K562 (cell line): ENCODE measurements around the gene GNS. TPM values are rescaled to one million over a fixed set of nuclear protein-coding genes. Genes with fewer than 3 reads are reported as not detected.

Experiments
- ATAC-seq: fragments of 200-7000 bp; cut with Tn5 transposase; 3 replicates; pipeline ENCODE4 v1.9.1; 2020; ENCODE audit warnings: moderate library complexity
- BruUV-seq: library from RNA; stranded (reverse); fragments of 400-500 nt; replicated peaks from 2 replicates; lab custom pipeline; 2021; lab: Mats Ljungman, UMichigan
- CTCF ChIA-PET: fragments of 300-600 bp; formaldehyde crosslinking; extraction: SDS; loops from one replicate; lab custom pipeline; 2021; ENCODE audit warnings: low intra/inter-chr PET ratio; lab: Yijun Ruan, JAX
- POLR2A ChIA-PET: fragments of 300-600, 350-650 bp; sonication (Branson Sonifier 250); formaldehyde crosslinking; extraction: SDS; loops from one replicate; lab custom pipeline; 2021; ENCODE audit warnings: antibody characterized with exemption, inconsistent platforms; lab: Yijun Ruan, JAX
- DNase-seq, 4 experiments: peaks; one replicate each; pipeline versions ENCODE4 v3.0.0 to v3.0.0-alpha.2; 2011 to 2018; ENCODE audit warnings: low spot score in 3 of 4, mixed read lengths in 3 of 4; ENCODE audit errors: extremely low read depth in 1 of 4
- FAIRE-seq: peaks from 2 replicates; lab custom pipeline; 2011; peaks lifted over from hg19 to GRCh38; lab: Jason Lieb, UNC
- H2AFZ ChIP-seq: 2 replicates; pipeline ENCODE4 v1.6.0; 2011; ENCODE audit warnings: low read depth, low read length, control low read depth, inconsistent platforms
- H3K27ac ChIP-seq: fragments of 200-600 bp; 3 replicates; pipeline ENCODE4 v1.8.0; 2011; ENCODE audit warnings: low read depth, mild to moderate bottlenecking, control low read depth, inconsistent platforms, low read length, moderate library complexity, mixed read lengths; ENCODE audit errors: extremely low read depth
- H3K27me3 ChIP-seq, 2 experiments: fragments of 300-600 bp in 1 of 2; 2 replicates in 1 of 2; 3 replicates in 1 of 2; pipeline versions ENCODE4 v1.6.0 to v1.8.0; 2011; ENCODE audit warnings: inconsistent platforms in 2 of 2, low read length in 2 of 2, mild to moderate bottlenecking in 1 of 2, mixed read lengths in 1 of 2, moderate library complexity in 1 of 2; ENCODE audit not compliant: control insufficient read depth in 2 of 2, insufficient read depth in 2 of 2
- H3K36me3 ChIP-seq: fragments of 300-600 bp; 3 replicates; pipeline ENCODE4 v1.8.0; 2011; ENCODE audit warnings: mild to moderate bottlenecking, low read length, inconsistent platforms; ENCODE audit not compliant: control insufficient read depth, insufficient read depth
- H3K4me1 ChIP-seq, 2 experiments: fragments of 200-600 bp in 1 of 2; replicated peaks in 1 of 2; 2 replicates in 1 of 2; 3 replicates in 1 of 2; pipeline versions ENCODE4 v1.5.1 to v1.8.0; 2011; ENCODE audit warnings: inconsistent platforms in 2 of 2, low read length in 2 of 2, mild to moderate bottlenecking in 1 of 2, mixed read lengths in 1 of 2, moderate library complexity in 1 of 2; ENCODE audit not compliant: control insufficient read depth in 2 of 2, insufficient read depth in 2 of 2
- H3K4me2 ChIP-seq: 2 replicates; pipeline ENCODE4 v1.6.1; 2011; ENCODE audit warnings: low read length, control low read depth, inconsistent platforms, mixed read lengths; ENCODE audit not compliant: insufficient read depth
- H3K4me3 ChIP-seq: fragments of 200-600 bp; sonication (generic), shearing (Covaris generic); 2 replicates; pipeline ENCODE4 v1.5.1; 2016; ENCODE audit warnings: control low read depth, inconsistent platforms
- H3K79me2 ChIP-seq: fragments of 200-600 bp; 3 replicates; pipeline ENCODE4 v1.8.0; 2011; ENCODE audit warnings: low read length, inconsistent platforms; ENCODE audit not compliant: control insufficient read depth, insufficient read depth
- H3K9ac ChIP-seq, 2 experiments: 2 replicates each; pipeline versions ENCODE4 v1.6.0 to v1.6.1; 2011; ENCODE audit warnings: low read depth in 2 of 2, low read length in 2 of 2, control low read depth in 1 of 2, inconsistent platforms in 1 of 2, mild to moderate bottlenecking in 1 of 2, mixed read lengths in 1 of 2; ENCODE audit not compliant: insufficient read depth in 1 of 2
- H3K9me1 ChIP-seq: one replicate; pipeline ENCODE4 v1.6.0; 2011; ENCODE audit warnings: inconsistent platforms, mild to moderate bottlenecking, low read length, moderate library complexity; ENCODE audit not compliant: control insufficient read depth, insufficient read depth
- H3K9me3 ChIP-seq: replicated peaks from 2 replicates; pipeline ENCODE4 v1.5.1; 2011; ENCODE audit warnings: low read depth, low read length, inconsistent platforms; ENCODE audit not compliant: control insufficient read depth, insufficient read depth
- H4K20me1 ChIP-seq: replicated peaks from 2 replicates; pipeline ENCODE4 v1.6.1; 2011; ENCODE audit warnings: low read length, inconsistent platforms, mixed read lengths; ENCODE audit not compliant: control insufficient read depth, insufficient read depth
- FOSL1 ChIP-seq: fragments of 200-800 bp; sonication (Bioruptor generic); conservative IDR thresholded peaks from 2 replicates; pipeline ENCODE4 v1.6.1; 2016; ENCODE audit warnings: missing genetic modification characterization, missing compliant biosample characterization
- GABPB2 ChIP-seq: fragments of 250-450 bp; sonication (Bioruptor Pico); conservative IDR thresholded peaks from 2 replicates; pipeline ENCODE4 v1.5.1; 2021; ENCODE audit warnings: mild to moderate bottlenecking
- GTF2A2 ChIP-seq: IDR thresholded peaks from 2 replicates; pipeline ENCODE4 v1.6.1; 2016; ENCODE audit warnings: mild to moderate bottlenecking, missing genetic modification characterization, missing compliant biosample characterization
- NCOR1 ChIP-seq: fragments of 450-650 bp; IDR thresholded peaks from 2 replicates; pipeline ENCODE4 v1.6.1; 2016; ENCODE audit warnings: mild to moderate bottlenecking, moderate library complexity
- RFX5 ChIP-seq: IDR thresholded peaks from 2 replicates; pipeline ENCODE4 v1.6.1; 2011; ENCODE audit warnings: low read depth, mild to moderate bottlenecking, improper control_type of control experiment, low read length
- ZBTB43 ChIP-seq: sonication (generic); formaldehyde crosslinking; IDR thresholded peaks from 2 replicates; pipeline ENCODE4 v1.8.0; 2023; ENCODE audit warnings: mild to moderate bottlenecking, missing genetic modification reagents
- ZFX ChIP-seq: sonication (generic); formaldehyde crosslinking; IDR thresholded peaks from 2 replicates; pipeline ENCODE4 v1.8.0; 2022; ENCODE audit warnings: mild to moderate bottlenecking, missing genetic modification reagents, moderate library complexity
- ZNF408 ChIP-seq: fragments of 250-450 bp; sonication (Bioruptor Pico); IDR thresholded peaks from 2 replicates; pipeline ENCODE4 v1.4.0; 2020; ENCODE audit warnings: low read depth, mild to moderate bottlenecking, moderate library complexity
- WGBS: fragments of 100-300 bp; shearing (Covaris generic); methylation state at CpG from one replicate; pipeline ENCODE4 v1.1.6; 2016; ENCODE audit warnings: low coverage, mixed read lengths; ENCODE audit not compliant: insufficient coverage; ENCODE audit errors: missing lambda C conversion rate; 5-methylcytosine and 5-hydroxymethylcytosine counted together
- in situ Hi-C: fragments of 300-500 bp; cut with MboI; formaldehyde crosslinking; loops from 4 replicates; pipeline ENCODE4 v1.15.0; 2018; ENCODE audit warnings: inconsistent platforms, mixed read lengths
- intact Hi-C: fragments of 100-400 bp; cut with micrococcal nuclease; formaldehyde crosslinking; loops from 2 replicates; pipeline ENCODE4 v1.14.2; 2022
- polyA plus RNA-seq, 8 experiments: library from polyadenylated mRNA; depleted of rRNA in 4 of 8; stranded (reverse) in 5 of 8; unstranded in 3 of 8; fragments of >200 nt; fragmentation: Nextera tagmentation in 2 of 8; fragmentation: Illumina TruSeq in 1 of 8; extraction: Ambion mirVana in 2 of 8; extraction: Trizol in 1 of 8; gene quantifications; 2 replicates each; pipeline versions ENCODE4 v1.2.1 to v1.2.3, GENCODE V29; 2011 to 2014; ENCODE audit warnings: inconsistent platforms in 1 of 8, missing spikeins in 1 of 8
- total RNA-seq, 7 experiments: library from RNA; depleted of rRNA in 6 of 7; stranded (reverse); fragments of >200 nt in 6 of 7; fragmentation: Illumina TruSeq in 2 of 7; extraction: Trizol in 2 of 7; gene quantifications; 2 replicates each; pipeline versions ENCODE4 v1.2.1 to v1.2.3, GENCODE V29; 2011 to 2021; ENCODE audit warnings: low replicate concordance in 1 of 7

Gene GNS
- total and polyA plus RNA-seq, 9 of the 15 experiments (the other 6 are each of a cell fraction or from before 2014, with no cell fraction given): 4.6 to 30.3 (median 18.9) TPM

DNA sequence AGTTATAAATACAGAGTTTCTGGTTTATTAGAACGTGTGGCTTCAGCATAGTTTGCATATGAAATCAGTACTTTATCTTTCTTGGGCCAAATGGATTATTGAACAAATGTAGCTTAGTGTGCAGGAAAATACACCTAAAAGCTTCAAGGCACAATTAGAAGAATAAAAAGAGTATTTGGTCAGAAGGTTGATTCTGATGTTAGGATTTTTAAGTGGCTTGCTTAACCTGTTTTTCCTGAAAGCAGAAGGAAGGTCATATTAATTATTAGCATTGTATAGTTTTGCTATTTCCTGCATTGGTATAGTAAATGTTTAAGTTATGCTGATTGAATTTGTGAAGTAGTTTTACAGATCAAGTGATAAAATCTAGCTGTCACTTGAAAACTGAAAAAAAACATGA, 31.0 kb upstream of the GNS start:
- no peaks in the 10 kb centered on the region for H4K20me1 ChIP-seq
- TF ChIP-seq ZBTB43 (CRISPR knock-in tag): no peak
- TF ChIP-seq GABPB2 (CRISPR knock-in tag): no peak
- no peak for TF ChIP-seq GTF2A2
- no peak for TF ChIP-seq ZNF408 (CRISPR knock-in tag)
- no peak for TF ChIP-seq RFX5
- TF ChIP-seq NCOR1: no peak
- TF ChIP-seq FOSL1 (tag): no peak
- no peak for TF ChIP-seq ZFX (CRISPR knock-in tag)
- no peak for FAIRE-seq
- no peak overlapping the region for H3K4me3 ChIP-seq
- no peak for ATAC-seq
- no peak overlapping the region for H3K9ac ChIP-seq
- no peaks in the 10 kb centered on the region for H3K4me1 ChIP-seq
- no peaks in the 10 kb centered on the region for H3K9me3 ChIP-seq
- H3K27ac ChIP-seq: no peak overlapping the region
- no peaks in the 10 kb centered on the region for H3K36me3 ChIP-seq
- H3K27me3 ChIP-seq: peaks cover 4 to 13% of the 10 kb centered on the region in 2 experiments; a peak in 3 of 5 replicates
- ChIA-PET POLR2A (no interaction called here), CTCF (no interaction called here)
- no peaks in the 10 kb centered on the region for H3K9me1 ChIP-seq
- intact Hi-C loops: no loop called here
- WGBS: 0% methylated on average over 1 of the region's 1 CpG
- no peak for DNase-seq
- in situ Hi-C loops: loop anchor here (10.0 kb wide), 1 partner anchor 245 kb away; no protein-coding TSS in a partner anchor
- H3K4me2 ChIP-seq: no peak overlapping the region
- H2AFZ ChIP-seq: no peak overlapping the region
- no TSS peak for BruUV-seq
- H3K79me2 ChIP-seq: no peaks in the 10 kb centered on the region
